ENCODE data around the gene C19orf38.

GRCh38 chr19:10816691-10817090, 31.5 kb upstream of the C19orf38 start:
- TF ChIP-seq CTCF (IDR thresholded peaks at IDR 0.05) (no peak), POLR2AphosphoS5 (IDR thresholded peaks at IDR 0.05) (no peak), POLR2A (IDR thresholded peaks at IDR 0.05; ENCODE audit: low read depth) (no peak), EP300 (IDR thresholded peaks at IDR 0.05) (no peak)

Data from esophagus muscularis mucosa (tissue), 4 donors.